ENCODE data around the gene ASB4. TPM values are rescaled to one million over a fixed set of nuclear protein-coding genes. Genes with fewer than 3 reads are reported as not detected.

Gene ASB4
- total RNA-seq (2014; rRNA removed) (not detected in 2 replicates), Bru-seq, nascent RNA (percentile 3 among the genes with signal in this experiment), BruChase-seq, experiment 1, labeled RNA remaining after a 6-hour chase (percentile 6 among the genes with signal in this experiment), BruChase-seq, experiment 2, labeled RNA remaining after a 2-hour chase (percentile 1 among the genes with signal in this experiment)
- long read RNA-seq, result 0 reads

GRCh38 chr7:95485391-95486123 is at the start of gene ASB4:
Gene ASB4 (plus strand): TSS chr7:95485943. CDS start chr7:95485972, 29 bp downstream.
- no TSS peak for BruUV-seq (replicated peaks)
- Histone ChIP-seq H3K27ac (ENCODE audit: low read length) (no peak within 1 kb of the TSS), H3K9me2 (replicated peaks; ENCODE audit: low read length) (no peaks in the 10 kb centered on the region), H3F3A (ENCODE audit: low read length, unreplicated experiment) (no peaks in the 10 kb centered on the region), H3K4me2 (ENCODE audit: low read length) (peak within 1 kb of the TSS; percentile 54), H3K9me3 (ENCODE audit: low read length) (no peaks in the 10 kb centered on the region), H4K20me1 (ENCODE audit: low read length) (no peaks in the 10 kb centered on the region), H3K4me3 (ENCODE audit: low read length) (peak within 1 kb of the TSS; percentile 22; the same call in 1 of the 2 replicates), H3K79me2 (ENCODE audit: low read length) (no peaks in the 10 kb centered on the region), H2AFZ (ENCODE audit: low read length) (peak within 1 kb of the TSS; percentile 46), H3K36me3 (ENCODE audit: low read depth, low read length) (no peaks in the 10 kb centered on the region), H3K9ac (ENCODE audit: low read length) (no peak within 1 kb of the TSS), H3K27me3 (ENCODE audit: low read length) (no peaks in the 10 kb centered on the region), H3K4me1 (ENCODE audit: insufficient read depth, low read length) (no peaks in the 10 kb centered on the region)
- no peak for TF ChIP-seq EZH2 (IDR thresholded peaks at IDR 0.05; ENCODE audit: low read length, unreplicated experiment)
- TF ChIP-seq EZH2phosphoT487 (IDR thresholded peaks at IDR 0.05; ENCODE audit: borderline replicate concordance, low read length), result no peak
- TF ChIP-seq CTCF (conservative IDR thresholded peaks at IDR 0.05; ENCODE audit: low read depth, low read length), result no peak
- CTCF ChIA-PET, result interaction anchor here (1.0 kb wide), 1 partner anchor 9 kb away, joined by 4 read pairs; no protein-coding TSS in a partner anchor
- intact Hi-C loops (cut with micrococcal nuclease), result no loop called here
- ATAC-seq (peak; percentile 37; the same call in 1 of the 2 replicates), DNase-seq (no peak)
- POLR2A ChIA-PET (ENCODE audit: unreplicated experiment), result no interaction called here

GRCh38 chr7:95436407-95436806 is 49.3 kb upstream of the ASB4 start:
- no peak overlapping the region for H3K4me2 ChIP-seq (ENCODE audit: low read length)
- H3K9ac ChIP-seq (ENCODE audit: low read length), result no peak overlapping the region
- H3K9me2 ChIP-seq (replicated peaks; ENCODE audit: low read length), result no peaks in the 10 kb centered on the region
- DNase-seq (no peak), ATAC-seq (no peak)
- no peaks in the 10 kb centered on the region for H3K36me3 ChIP-seq (ENCODE audit: low read depth, low read length)
- H3K27me3 ChIP-seq (ENCODE audit: low read length), result no peaks in the 10 kb centered on the region
- ChIA-PET POLR2A (ENCODE audit: unreplicated experiment) (no interaction called here), CTCF (no interaction called here)
- peaks cover 27% of the 10 kb centered on the region for H3K79me2 ChIP-seq (ENCODE audit: low read length)
- intact Hi-C loops (cut with micrococcal nuclease), result no loop called here
- H3K4me1 ChIP-seq (ENCODE audit: insufficient read depth, low read length), result peaks cover 16% of the 10 kb centered on the region
- no peak overlapping the region for H2AFZ ChIP-seq (ENCODE audit: low read length)
- H4K20me1 ChIP-seq (ENCODE audit: low read length), result no peaks in the 10 kb centered on the region
- TF ChIP-seq CTCF (conservative IDR thresholded peaks at IDR 0.05; ENCODE audit: low read depth, low read length) (no peak), EZH2phosphoT487 (IDR thresholded peaks at IDR 0.05; ENCODE audit: borderline replicate concordance, low read length) (no peak), EZH2 (IDR thresholded peaks at IDR 0.05; ENCODE audit: low read length, unreplicated experiment) (no peak)
- no peaks in the 10 kb centered on the region for H3F3A ChIP-seq (ENCODE audit: low read length, unreplicated experiment)
- no peaks in the 10 kb centered on the region for H3K9me3 ChIP-seq (ENCODE audit: low read length)
- no peak overlapping the region for H3K27ac ChIP-seq (ENCODE audit: low read length)
- BruUV-seq (replicated peaks), result no TSS peak
- no peak overlapping the region for H3K4me3 ChIP-seq (ENCODE audit: low read length)

Measured in PC-3 (cell line).